Stimulated activated CD4-positive, alpha-beta T cell treated with anti-CD3 and anti-CD28 coated beads, TNF-alpha, amount 100 ng/mL, for 48 hours (primary cell): ENCODE measurements around the gene TMBIM6.
"Not testable (repeated sequence)": the region's sequence is repeated elsewhere in the genome, so short reads cannot be mapped to it uniquely, and the experiment has no call there.

Experiments
- DNase-seq, 3 donors: peaks; one replicate each; pipeline ENCODE4 v3.0.0-alpha.2; 2020; ENCODE audit warnings: low read depth in 3 of 3

The TMBIM6 gene

DNA sequence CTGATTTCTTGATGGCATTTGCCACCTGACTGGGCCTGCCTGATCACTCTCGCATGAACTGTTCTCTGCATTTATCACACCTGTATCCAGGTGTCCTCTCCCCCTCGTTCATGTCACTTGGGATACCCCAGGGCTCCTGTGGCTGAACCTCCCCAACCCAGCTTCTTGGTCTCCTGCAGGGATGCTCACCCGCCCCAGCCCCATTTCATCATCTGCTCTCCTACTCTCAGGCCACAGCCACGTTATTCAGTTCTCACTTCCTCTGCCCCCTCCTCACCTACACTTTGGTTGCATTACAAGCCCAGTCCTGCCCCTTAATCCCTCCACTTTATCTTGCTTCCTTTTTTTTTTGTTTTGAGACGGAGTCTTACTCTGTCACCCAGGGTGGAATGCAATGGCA is 35.5 kb downstream of the TMBIM6 start:
- no peak for DNase-seq

DNA sequence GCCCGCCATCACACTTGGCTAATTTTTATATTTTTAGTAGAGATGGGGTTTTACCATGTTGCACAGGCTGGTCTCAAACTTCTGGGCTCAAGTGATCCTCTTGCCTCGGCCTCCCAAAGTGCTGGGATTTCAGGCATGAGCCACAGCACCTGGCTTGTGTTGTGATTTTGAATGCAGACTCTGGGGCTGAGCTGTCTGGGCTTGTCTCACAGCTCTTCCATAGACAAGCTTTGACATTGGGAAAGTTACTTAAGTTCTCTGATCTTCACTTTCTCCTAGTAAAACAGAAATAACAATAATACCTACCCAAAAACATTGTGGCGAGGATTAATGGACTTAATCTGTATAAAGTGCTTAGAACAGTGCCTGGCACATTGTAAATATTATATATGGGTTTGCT is 36.0 kb downstream of the TMBIM6 start:
- no peak for DNase-seq

DNA sequence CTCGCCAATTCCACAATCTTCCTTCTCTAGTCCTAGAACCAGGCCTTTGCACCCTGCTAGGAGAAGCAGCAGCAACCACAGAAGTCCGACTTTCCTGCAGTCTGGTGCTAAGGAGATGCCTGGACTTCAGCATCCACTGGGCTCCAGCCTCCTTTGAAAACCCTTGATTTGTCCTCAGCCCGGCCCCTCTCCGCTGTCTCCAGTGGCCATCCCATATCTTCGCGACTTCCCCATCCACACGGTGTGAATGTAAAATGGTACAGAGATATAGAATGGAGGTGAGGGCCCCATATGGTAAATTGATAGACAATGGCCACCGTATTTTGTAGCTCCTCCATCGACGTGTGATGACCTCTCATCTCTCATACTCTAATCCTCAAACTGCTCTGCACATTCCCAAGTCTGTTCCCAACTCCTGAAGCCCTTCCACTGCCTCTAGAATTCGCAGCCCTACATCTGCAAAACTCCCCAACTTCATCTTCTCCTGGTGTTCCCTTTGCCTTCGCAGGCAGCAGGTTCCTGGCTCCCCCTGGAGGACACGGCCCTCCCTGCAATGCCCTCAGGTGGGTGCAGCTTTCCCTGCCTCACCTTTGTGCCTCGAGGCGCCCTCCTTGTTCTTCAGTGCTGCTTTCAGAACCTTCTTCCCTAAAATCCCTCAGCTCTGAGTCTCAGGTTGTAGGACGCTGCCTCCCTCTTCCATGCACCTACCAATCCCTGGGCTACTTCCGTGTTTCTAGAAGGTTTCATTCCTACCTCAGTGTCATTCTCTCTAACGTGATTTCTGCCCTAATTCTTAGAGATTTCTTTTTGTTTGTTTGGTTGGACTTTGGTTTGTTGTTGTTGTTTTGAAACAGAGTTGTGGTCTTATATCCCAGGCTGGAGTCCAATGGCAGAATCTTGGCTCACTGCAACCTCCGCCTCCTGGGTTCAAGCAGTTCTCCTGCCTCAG is 36.7 kb downstream of the TMBIM6 start:
- peak; percentile 39 to 67 (median 58) for DNase-seq

DNA sequence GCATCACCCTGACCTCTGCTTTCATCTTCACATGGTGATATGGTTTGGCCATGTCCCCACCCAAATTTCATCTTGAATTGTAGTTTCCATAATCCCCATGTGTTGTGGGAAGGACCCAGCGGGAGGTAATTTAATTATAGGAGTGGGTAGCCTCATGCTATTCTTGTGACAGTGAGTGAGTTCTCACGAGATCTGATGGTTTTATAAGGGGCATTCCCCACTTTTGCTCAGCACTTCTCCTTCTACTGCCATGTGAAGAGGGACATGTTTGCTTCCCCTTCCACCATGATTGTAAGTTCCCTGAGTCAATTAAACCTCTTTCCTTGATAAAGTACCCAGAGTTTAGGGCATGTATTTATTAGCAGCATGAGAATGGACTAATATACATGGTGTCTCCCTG is 38.2 kb downstream of the TMBIM6 start:
- DNase-seq = no peak

DNA sequence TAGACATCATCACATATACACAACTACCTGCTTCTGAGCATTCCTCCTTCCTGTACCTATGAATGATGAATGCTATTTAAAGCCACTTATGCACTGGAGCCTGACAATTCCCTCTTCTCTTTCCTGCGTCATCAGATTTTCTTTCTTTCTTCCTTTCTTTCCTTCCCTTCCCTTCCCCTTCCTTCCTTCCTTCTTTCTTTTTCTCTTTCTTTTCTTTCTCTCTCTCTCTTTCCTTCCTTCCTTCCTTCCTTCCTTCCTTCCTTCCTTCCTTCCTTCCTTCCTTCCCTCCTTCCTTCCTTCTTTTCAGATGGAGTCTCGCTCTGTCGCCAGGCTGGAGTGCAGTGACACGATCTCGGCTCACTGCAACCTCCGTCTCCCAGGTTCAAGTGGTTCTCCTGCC is 39.6 kb downstream of the TMBIM6 start:
- not testable (repeated sequence) for DNase-seq

DNA sequence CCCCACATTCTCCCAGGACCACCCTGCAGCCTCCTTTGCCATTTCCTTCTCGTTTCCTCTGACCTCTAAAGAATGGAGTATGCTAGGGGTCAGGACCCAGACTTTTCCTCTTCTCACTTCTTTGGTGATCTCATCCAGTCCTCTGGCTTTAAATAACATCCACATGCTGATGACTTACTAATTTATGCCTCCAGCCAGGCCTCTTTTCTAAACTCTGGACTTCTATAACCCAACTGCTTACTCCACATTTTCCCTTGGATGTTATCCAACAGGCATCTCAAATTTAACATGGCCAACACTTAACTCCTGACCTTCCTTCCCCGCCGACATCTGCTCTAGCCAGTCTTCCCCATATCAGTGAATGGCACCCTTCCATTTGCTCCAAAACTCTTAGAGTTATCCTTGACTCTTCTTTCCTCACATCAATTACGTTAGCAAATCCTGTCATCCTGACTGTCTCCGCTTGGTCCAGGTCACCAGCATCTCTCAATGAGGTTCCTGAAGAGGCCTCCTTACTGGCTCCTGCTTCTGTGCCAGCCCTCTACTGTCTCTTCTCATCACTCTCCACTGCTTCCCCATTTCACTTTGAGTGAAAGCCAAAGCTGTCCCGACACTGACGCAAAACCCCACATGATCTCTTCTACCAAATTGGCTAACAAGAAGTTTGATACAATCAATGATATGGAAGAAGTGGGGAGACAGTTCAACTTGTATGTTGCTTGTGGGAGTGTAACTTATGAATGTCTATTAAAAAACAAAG is 42.7 kb downstream of the TMBIM6 start:
- DNase-seq = no peak

DNA sequence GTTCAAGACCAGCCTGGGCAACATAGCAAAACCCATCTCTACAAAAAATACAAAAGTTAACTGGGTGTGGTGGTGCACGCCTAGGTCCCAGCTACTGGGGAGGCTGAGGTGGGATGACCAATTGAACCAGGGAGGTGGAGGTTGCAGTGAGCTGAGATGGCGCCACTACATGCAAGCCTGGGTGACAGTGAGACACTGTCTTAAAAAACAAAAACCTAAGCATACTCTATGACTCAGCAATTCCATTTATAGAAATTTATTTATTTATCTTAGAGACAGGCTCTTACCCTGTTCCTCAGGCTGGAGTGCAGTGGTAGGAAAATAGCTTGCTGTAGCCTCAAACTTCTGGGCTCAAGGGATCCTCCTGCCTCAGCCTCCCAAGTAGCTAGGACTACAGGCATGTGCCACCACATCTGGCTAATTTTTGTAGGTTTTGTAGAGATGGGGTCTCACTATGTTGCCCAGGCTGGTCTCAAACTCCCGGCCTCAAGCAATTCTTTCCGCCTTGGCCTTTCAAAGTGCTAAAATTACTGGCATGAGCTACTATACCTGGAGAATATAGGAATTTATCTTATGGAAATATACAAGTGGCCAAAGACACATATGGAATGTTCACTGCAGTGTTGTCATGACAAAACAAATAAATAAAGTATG is 43.5 kb downstream of the TMBIM6 start:
- no peak for DNase-seq

DNA sequence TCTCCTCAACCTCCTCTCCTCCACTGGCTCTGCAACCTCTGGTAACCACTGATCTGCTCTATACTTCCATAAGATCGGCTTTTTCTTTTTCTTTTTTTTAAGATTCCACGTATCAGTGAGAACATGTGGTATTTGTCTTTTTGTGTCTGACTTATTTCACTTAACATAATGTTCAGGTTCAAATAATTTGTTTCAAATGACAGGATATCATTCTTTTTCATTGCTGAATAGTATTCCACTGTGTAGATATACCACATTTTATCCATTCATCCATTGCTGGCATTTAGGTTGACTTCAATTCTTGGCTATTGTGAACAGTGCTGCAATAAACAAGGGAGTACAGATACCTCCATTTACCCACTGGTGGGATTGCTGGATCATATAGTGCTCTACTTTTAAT is 46.3 kb downstream of the TMBIM6 start:
- DNase-seq = no peak

DNA sequence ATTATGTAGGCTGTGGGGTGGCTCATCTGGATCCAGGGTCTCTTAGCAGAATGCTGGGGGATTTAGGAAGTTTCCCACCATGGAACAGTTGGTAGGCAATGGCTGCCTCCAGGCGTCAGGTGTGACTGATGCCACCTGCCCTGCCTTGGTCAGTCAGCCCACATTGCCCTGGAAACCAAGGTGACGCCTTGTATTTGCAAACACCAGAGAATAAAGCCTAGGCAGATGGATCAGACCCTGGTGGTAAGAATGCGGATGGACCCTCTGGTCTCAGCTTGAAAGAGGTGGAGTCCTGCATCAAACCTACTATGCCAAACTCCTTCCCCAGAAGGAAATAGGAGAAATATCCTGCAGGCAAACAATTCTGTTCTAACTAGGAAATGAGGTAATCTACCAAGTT is 48.6 kb downstream of the TMBIM6 start:
- no peak for DNase-seq

DNA sequence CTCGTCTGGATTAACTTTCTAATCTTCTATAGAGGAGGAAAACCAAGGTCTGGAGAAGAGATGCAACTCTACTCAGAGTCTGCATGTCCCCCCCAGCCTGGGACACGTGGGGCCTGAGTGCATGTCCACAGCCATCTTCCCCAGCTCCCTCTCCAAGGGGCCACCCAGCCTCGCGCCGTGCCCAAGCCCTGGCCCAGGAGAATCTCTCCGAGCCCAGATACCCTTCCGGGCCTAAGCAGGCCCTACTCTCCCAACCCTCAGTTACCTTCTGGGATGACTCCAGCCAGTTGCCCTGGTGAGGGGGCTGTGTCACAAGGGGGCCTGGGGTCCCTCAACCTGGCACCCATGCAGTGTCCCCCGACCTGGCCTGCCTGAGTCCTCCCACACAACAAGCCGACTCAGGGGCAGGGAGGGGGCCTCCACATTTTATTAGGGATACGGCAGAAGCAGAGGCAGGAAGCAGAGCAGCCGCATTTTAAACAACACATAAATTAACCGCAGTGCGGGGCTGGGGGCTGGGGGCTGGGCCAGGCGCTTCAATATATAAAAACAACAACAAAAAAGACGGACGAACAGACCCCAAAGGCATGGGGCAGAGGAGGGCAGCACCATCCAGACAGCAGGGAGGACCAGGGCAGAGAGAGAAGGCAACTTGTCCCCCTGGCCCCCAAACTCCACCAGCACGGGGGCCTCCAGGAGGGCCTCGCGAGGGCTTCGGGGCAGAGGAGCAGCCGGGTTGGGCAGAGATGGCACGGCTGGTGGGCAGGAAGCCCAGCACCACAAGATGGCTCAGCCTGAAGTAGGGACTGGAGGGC is 49.6 kb downstream of the TMBIM6 start:
- no peak for DNase-seq

DNA sequence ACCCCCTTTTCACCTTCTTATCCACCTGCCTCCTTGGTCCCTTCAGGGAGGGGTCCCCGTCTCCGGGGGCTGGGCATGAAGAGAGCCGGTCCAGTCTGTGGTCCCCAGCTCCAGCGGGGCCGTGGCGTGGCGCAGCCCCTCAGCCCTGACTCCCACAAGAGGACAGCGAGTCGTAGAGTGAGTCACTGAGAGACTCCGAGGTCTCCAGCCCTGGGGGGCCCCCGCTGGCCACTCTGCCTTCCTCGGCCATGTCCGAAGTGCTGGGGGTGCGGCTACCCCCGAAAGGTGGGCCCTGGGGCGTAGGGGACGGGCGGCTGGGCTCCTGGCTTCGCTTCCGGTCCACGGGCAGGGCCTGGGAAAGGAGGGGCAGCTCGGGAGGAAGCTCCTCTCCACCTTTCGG is 50.3 kb downstream of the TMBIM6 start:
- no peak for DNase-seq

DNA sequence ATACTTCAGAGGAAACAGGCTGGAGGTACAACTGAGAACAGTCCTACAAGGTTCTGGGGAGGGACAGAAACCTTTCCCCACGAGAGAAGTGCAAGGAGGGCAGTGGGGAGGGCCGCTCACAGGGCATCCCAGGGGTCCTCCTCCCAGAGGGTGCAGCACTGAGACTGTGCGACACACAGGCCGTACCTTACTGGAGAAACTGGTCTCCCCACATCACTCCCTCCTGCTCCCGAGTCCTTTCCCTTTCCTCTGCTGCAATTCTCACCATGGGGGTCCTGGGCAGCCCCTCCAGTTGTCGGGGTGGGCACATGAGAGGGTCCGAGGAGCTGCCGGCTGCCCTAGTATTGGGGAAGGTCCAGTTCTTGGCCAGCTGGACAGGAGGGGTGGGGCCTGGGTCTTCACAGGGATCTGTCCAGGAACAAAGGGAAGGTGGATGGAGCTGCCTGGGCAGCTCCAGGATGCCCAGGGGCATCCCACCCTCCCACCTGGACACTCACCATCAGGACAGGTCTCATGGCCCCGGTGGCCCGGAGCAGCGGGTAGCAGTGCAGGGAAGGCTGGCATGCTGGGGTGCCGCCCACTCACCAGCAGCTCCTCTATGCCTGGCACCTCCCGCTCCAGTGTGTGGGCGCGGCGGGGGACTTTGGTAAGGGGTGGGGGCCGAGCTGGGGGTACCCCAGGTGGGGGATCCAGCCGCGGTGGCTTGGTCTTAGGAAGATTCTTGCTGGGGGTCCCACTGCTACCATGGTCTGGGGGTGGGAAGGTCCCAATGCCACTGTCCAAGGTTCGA is 51.0 kb downstream of the TMBIM6 start:
- no peak for DNase-seq

DNA sequence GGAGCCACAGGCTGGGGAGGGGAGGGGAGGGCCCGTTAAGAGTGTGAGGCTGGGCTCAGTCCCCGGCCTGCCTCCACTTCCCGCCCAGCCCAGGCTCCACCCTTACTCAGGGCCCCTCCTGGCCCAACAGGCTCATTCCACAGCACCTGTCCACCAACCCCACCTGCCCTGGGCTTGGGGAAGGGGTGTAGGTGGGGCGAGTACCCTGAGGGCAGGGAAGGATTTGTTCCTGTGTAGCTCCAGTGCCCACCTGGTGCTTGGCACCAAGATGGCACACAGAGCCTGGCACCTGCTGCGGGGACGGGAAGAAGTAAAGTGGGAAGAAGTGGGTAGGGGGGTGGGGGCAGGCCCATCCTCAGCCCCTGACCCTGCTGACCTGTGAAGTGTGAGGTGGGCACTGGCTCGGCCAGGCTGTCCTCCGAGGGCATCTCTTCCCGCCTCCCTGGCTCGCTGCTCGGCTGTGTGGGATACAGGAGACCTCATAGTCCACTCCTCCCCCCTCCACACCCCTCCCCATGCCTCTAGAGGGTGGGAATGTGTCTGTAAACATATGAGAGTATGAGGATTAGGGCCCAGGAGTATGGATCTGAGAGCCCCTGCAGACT is 51.7 kb downstream of the TMBIM6 start:
- DNase-seq = no peak

DNA sequence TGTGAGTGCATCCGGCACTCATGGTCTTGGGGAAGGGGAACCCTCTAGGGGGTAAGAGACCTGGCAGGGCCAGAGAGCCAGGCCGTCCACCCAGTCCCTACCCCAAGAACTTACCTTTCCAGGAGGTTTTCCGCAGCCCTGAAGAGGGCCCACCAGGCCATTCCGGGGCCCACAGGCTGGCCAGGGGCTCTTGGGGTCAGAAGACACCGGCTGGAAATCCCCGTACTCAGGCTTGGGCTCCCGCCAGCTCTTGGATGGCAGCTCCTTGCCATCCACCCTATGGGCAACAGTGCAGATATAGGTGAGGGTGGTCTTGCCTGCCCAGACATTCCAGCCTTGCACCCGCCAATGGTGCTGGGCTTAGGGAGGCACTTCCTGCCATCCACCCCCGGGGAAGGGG is 52.3 kb downstream of the TMBIM6 start:
- no peak for DNase-seq

DNA sequence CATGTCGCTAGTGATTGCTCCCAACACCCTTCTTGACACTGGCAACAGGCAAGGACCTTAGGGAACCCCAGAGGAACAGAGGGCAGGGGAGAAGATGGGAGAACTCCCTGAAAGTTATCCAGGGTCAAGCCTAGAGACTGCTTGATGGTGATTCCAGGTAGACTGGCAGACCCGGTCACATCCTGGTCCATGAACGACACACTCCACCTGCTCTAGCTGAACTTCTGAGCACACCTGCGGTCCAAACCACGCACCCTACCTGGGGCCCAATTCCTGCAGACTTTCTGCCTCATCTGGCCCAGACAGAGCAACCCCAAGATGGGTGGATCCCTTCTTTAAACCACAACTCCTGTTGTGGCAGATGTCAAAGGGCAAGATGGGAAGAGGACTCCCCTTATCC is 52.7 kb downstream of the TMBIM6 start:
- DNase-seq = no peak

DNA sequence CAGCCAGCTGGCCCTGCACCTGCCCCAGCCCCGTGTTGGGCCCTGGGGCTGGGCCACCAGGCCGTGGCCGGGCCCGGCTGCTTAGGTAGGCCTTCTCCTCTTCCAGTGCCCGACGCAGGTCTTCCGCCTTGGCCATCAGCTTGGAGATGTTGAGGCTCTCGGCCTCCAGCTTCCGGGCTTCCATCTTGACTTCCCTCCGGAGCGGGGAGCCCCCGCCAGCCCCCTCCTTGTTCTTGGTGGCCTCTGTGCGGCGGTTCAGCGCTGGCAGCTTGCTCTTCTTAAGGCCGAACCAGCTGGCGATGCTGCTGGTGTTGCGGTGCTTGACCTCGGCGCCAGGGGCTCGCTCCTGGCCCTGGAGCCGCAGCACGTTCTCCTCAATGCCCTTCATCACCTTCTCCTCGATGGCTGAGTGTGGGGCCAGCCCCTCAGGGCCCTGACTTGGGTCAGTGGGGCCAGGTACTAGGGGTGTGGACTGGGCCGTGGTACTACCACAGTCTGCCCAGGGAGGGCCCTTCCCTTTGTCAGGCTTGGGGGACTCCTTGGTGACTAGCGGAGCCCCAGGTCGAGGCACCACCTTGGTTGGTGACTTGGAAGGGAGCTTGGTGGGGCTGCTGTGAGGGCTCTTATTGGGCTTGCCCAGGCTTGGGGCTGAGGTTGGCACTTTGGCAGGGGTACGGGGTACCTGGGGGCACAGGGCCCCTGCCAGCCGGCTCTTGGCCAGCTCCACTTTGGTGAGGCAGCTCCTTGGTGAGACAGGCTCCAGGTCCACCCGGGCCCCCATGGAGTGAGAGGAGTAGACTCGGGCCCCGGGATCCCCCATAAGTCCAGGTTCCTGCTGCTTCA is 53.7 kb downstream of the TMBIM6 start:
- no peak for DNase-seq

DNA sequence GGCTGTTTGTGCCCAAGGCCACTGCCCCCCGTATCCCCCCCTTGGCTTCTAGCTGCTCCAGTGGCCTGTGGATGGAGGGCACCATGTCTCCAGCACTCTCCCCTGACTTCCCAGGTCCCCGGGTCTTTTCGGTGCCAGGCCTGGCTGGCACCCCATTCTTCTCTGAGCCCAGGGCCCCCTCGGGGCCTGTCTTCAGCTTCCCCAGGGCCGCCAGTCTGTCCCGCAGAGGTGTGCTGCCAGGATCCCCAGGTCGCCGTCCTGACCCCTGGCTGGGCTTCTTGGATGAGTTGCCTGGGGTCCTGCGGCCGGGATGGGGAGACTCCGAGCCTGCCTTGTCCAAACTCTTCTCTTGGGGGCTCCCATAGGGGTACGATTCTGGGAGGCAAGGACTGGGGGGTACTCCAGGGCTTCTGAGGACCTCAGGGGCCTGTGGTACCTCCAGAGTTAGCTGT is 54.3 kb downstream of the TMBIM6 start:
- no peak for DNase-seq

DNA sequence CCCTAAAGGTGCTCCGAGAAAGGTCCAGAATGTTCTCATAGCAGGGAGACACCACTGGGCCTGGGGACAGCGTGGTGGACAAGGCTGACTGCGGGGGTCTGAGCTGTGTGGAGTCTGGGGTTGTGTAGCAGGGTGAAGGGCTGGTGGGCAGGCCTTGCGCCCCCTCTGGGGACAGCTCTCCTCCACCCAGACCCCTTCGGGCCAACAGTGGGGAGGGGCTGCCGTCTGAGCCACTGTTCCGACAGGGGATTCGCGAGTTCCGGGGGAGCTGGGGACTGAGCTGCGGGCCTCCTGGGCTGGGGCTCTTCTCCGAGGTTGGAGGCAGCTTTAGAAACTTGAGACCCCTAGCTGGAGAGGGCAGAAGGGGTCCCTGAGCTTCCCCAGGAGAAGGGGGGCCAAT is 54.8 kb downstream of the TMBIM6 start:
- DNase-seq = no peak
